GM12873 (cell line): ENCODE data around the gene TRIM24.

Experiments
- TF ChIP-seq, protein P1 (sequence below): IDR thresholded peaks from 2 replicates; pipeline ENCODE4 v1.5.1; 2012; ENCODE audit warnings: low read depth, mild to moderate bottlenecking, moderate library complexity, low read length, control low read depth; ENCODE audit not compliant: insufficient read depth; ENCODE audit errors: missing control alignments

The TRIM24 gene

DNA sequence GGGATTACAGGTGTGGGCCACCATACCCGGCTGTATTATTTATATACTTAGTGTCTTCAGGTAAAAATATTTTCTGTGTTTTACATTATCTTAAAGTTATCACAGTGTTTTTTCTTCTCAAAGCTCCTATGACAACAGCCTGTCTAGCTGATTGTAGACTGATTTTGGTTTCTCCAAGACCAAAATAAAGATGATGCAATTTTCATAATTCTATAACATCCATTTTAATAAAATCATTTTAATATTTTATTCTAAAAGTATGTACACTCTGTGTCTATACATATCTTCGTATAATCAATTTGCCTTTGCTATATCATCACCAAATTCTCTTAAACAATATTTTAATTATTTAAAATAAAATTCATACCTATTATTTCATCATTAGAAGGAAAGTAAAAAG lies 108.6 kb downstream of the TRIM24 start:
- TF ChIP-seq, protein P1, sequence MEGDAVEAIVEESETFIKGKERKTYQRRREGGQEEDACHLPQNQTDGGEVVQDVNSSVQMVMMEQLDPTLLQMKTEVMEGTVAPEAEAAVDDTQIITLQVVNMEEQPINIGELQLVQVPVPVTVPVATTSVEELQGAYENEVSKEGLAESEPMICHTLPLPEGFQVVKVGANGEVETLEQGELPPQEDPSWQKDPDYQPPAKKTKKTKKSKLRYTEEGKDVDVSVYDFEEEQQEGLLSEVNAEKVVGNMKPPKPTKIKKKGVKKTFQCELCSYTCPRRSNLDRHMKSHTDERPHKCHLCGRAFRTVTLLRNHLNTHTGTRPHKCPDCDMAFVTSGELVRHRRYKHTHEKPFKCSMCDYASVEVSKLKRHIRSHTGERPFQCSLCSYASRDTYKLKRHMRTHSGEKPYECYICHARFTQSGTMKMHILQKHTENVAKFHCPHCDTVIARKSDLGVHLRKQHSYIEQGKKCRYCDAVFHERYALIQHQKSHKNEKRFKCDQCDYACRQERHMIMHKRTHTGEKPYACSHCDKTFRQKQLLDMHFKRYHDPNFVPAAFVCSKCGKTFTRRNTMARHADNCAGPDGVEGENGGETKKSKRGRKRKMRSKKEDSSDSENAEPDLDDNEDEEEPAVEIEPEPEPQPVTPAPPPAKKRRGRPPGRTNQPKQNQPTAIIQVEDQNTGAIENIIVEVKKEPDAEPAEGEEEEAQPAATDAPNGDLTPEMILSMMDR = no peak

DNA sequence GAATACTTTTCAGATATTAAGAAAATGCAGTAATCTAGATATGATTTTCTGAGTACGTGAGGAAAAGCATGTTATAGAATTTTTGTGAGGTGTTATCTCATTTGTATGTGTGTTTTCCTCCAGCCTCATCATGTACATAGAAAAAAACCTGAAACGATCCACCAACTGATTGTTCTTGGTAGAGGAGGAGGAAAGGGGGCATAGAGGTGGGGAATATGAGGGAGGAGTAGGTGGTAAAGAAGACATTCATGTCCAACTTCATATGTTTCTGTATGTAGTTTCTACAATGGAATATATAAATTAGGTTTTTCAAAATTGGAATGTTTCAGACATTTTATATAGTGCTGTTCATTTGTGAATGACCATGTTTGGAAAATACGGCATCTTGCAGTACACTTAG lies 109.4 kb downstream of the TRIM24 start:
- TF ChIP-seq, protein P1 = no peak

DNA sequence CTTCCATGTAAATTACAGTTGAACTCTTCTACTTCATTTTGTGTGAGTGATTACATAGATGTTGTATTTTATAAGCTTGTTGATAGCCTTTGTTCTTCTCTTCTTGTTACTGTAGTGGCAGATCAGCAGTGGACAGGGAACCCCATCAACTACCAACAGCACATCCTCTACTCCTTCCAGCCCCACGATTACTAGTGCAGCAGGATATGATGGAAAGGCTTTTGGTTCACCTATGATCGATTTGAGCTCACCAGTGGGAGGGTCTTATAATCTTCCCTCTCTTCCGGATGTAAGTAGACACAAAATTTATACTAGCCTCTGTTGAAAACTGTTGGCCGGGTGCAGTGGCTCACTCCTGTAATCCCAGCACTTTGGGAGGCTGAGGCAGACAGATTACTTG lies 110.7 kb downstream of the TRIM24 start:
- TF ChIP-seq, protein P1 = no peak

DNA sequence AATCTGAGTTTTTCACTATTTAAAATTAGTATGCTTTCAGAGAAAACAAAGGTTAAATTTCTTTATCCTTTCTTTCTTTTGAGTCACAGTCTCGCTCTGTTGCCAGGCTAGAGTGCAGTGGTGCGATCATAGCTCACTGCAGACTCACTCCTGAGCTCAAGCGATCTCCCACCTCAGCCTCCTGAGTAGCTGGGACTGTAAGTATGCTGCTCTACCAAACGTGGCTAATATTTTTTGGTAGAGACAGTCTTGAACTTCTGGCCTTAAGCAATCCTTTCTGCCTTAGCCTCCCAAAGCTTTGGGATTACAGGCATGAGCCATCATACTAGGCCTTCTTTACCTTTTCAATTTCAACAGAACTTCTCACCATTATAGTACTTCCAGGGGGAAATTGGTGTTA lies 113.7 kb downstream of the TRIM24 start:
- TF ChIP-seq, protein P1 = no peak

DNA sequence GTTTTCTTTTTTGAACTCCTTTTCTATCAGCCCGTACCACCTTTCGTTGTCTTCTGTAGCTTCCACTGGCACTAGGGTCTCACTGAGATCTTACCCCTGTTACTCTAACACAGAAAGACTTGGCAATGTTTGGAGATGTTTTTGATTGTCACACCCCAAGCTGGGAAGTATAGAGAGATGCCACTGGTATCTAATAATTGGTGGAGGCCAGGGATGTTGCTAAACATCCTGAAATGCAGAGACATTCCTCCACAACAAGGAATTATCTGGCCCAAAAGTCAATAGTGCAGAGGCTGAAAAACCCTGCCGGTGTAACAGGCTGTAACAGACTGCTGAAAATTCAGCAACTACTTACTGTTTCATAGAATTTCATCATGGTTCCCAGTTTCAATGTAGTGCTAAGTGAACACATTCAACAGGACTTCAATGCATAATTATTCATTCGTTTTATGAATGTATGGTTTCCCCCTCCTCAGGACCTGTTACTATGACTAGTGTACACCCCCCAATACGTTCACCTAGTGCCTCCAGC lies 115.9 kb downstream of the TRIM24 start:
- TF ChIP-seq, protein P1 = no peak

DNA sequence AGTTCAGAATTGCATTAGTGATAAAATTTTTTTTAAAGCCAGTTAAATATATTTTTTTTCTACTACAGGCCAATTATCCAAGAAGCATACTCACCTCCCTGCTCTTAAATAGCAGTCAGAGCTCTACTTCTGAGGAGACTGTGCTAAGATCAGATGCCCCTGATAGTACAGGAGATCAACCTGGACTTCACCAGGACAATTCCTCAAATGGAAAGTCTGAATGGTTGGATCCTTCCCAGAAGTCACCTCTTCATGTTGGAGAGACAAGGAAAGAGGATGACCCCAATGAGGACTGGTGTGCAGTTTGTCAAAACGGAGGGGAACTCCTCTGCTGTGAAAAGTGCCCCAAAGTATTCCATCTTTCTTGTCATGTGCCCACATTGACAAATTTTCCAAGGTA lies 119.1 kb downstream of the TRIM24 start:
- TF ChIP-seq, protein P1 = no peak

DNA sequence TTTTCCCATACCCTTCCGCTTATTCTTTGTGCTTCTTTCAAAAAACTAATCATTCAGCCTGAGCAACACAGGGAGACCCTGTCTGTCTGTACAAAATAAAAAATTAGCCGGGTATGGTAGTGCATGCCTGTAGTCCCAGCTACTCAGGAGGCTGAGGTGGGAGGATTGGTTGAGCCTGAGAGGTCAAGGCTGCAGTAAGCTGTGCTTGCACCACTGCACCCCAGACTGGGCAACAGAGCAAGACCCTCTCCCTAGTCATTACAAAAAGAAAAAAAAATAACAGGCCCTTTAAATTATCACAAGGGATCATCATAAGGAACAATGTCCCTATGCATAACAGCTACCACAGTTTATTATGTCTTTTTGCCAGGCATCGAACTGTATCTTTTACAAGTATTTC lies 119.6 kb downstream of the TRIM24 start:
- TF ChIP-seq, protein P1 = no peak
